GM12892 (cell line): ENCODE measurements around the gene SP8.

Source experiments
- POLR2A ChIP-seq: IDR thresholded peaks from 2 replicates; pipeline ENCODE4 v1.6.1; 2011; ENCODE audit warnings: low read depth, low read length, control low read depth
- POLR2AphosphoS5 ChIP-seq: IDR thresholded peaks from 2 replicates; pipeline ENCODE4 v1.6.1; 2011; ENCODE audit warnings: low read depth, low read length, control low read depth
- TAF1 ChIP-seq: IDR thresholded peaks from 2 replicates; pipeline ENCODE4 v1.6.1; 2011; ENCODE audit warnings: low read depth, mild to moderate bottlenecking, control low read depth, low read length, borderline replicate concordance

DNA sequence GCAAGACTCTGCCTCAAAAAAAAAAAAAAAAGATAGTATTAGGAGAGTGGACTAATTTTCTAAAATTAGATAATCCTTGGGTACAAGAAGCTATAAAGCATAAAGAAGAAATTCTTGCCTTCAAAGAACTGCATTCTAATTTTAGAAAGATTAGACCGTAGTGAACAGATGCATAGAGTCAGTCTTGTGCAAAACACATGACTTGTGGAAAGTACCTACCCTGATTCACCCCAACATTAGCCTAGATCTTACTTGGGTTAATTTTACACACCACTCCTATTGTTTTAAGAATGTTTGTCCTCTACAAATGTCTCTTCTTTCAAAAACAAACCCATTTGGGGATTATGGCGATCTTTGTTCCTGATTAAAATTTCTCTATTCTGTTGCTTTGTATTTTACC lies 38.9 kb upstream of the SP8 start:
- TF ChIP-seq TAF1, result no peak
- TF ChIP-seq POLR2AphosphoS5, result no peak
- TF ChIP-seq POLR2A, result no peak
